Neutrophil (primary cell): ENCODE data around the gene CYTL1.
"Not testable (repeated sequence)": the region's sequence is repeated elsewhere in the genome, so short reads cannot be mapped to it uniquely, and the experiment has no call there.

Experiments
- H3K27ac ChIP-seq: fragments of 200-600 bp; sonication (generic); 2 replicates; pipeline ENCODE4 v1.5.1; 2016; ENCODE audit warnings: mild to moderate bottlenecking, moderate library complexity
- H3K27me3 ChIP-seq: fragments of 200-600 bp; sonication (generic); 2 replicates; pipeline ENCODE4 v1.6.0; 2016; ENCODE audit warnings: mild to moderate bottlenecking
- H3K36me3 ChIP-seq: fragments of 200-600 bp; sonication (generic); 2 replicates; pipeline ENCODE4 v1.5.1; 2017
- H3K4me1 ChIP-seq, 2 experiments: fragments of 200-600 bp in 1 of 2; sonication (generic) in 1 of 2; 1 replicate in 1 of 2; 2 replicates in 1 of 2; pipeline versions ENCODE4 v1.5.1 to v1.6.1; 2013 to 2016; ENCODE audit warnings: low read depth in 1 of 2, low read length in 1 of 2, mild to moderate bottlenecking in 1 of 2, moderate library complexity in 1 of 2; ENCODE audit not compliant: control insufficient read depth in 1 of 2, insufficient read depth in 1 of 2
- H3K4me3 ChIP-seq, 2 experiments: fragments of 200-600 bp in 1 of 2; sonication (generic) in 1 of 2; 1 replicate in 1 of 2; 2 replicates in 1 of 2; pipeline ENCODE4 v1.5.1; 2013 to 2016; ENCODE audit warnings: low read depth in 1 of 2, low read length in 1 of 2, mild to moderate bottlenecking in 1 of 2, moderate library complexity in 1 of 2
- H3K9me3 ChIP-seq: fragments of 200-600 bp; sonication (generic); 2 replicates; pipeline ENCODE4 v1.5.1; 2016
- CTCF ChIP-seq: fragments of 200-600 bp; sonication (generic); IDR thresholded peaks from 2 replicates; pipeline ENCODE4 v1.5.1; 2016; ENCODE audit warnings: antibody characterized with exemption

The CYTL1 gene

GRCh38 chr4:5009796-5010195, 9.5 kb downstream of the CYTL1 start:
- Histone ChIP-seq H3K36me3 (no peaks in the 10 kb centered on the region), H3K27me3 (peaks cover 7% of the 10 kb centered on the region), H3K4me3 (no peak overlapping the region), H3K4me1 (no peaks in the 10 kb centered on the region), H3K9me3 (no peaks in the 10 kb centered on the region), H3K27ac (no peak overlapping the region)
- no peak for TF ChIP-seq CTCF

GRCh38 chr4:5006932-5007331, 12.3 kb downstream of the CYTL1 start:
- not testable (repeated sequence) for H3K36me3 ChIP-seq, H3K27ac ChIP-seq, H3K4me1 ChIP-seq, H3K4me3 ChIP-seq, H3K9me3 ChIP-seq
- peaks cover 19% of the 10 kb centered on the region for H3K27me3 ChIP-seq

- no peak for TF ChIP-seq CTCF
- Histone ChIP-seq H3K9me3 (no peaks in the 10 kb centered on the region), H3K36me3 (no peaks in the 10 kb centered on the region), H3K4me3 (no peak overlapping the region), H3K27me3 (peaks cover 19% of the 10 kb centered on the region), H3K4me1 (no peaks in the 10 kb centered on the region), H3K27ac (no peak overlapping the region)
Measured at GRCh38 chr4:5004496-5004895, 14.8 kb downstream of the CYTL1 start.

GRCh38 chr4:5003918-5004317, 15.3 kb downstream of the CYTL1 start:
- Histone ChIP-seq H3K4me3 (no peak overlapping the region), H3K36me3 (no peaks in the 10 kb centered on the region), H3K9me3 (no peaks in the 10 kb centered on the region), H3K4me1 (no peaks in the 10 kb centered on the region), H3K27me3 (peaks cover 19% of the 10 kb centered on the region), H3K27ac (no peak overlapping the region)
- TF ChIP-seq CTCF = no peak

GRCh38 chr4:5003372-5003857, 15.8 kb downstream of the CYTL1 start:
- peaks cover 19% of the 10 kb centered on the region for H3K27me3 ChIP-seq
- H3K4me1 ChIP-seq = no peaks in the 10 kb centered on the region
- no peaks in the 10 kb centered on the region for H3K36me3 ChIP-seq
- no peaks in the 10 kb centered on the region for H3K9me3 ChIP-seq
- H3K4me3 ChIP-seq = no peak overlapping the region
- TF ChIP-seq CTCF = no peak
- H3K27ac ChIP-seq = no peak overlapping the region

- not testable (repeated sequence) for H3K4me1 ChIP-seq, H3K27ac ChIP-seq, H3K9me3 ChIP-seq, H3K4me3 ChIP-seq, H3K36me3 ChIP-seq
- H3K27me3 ChIP-seq = peaks cover 19% of the 10 kb centered on the region
Measured at GRCh38 chr4:5001641-5002040, 17.6 kb downstream of the CYTL1 start.

- not testable (repeated sequence) for H3K9me3 ChIP-seq, H3K36me3 ChIP-seq, H3K27ac ChIP-seq, H3K4me1 ChIP-seq, H3K27me3 ChIP-seq, H3K4me3 ChIP-seq
Measured at GRCh38 chr4:4996935-4997334, 22.3 kb downstream of the CYTL1 start.
